ENCODE data around the gene PREX1. TPM values are rescaled to one million over a fixed set of nuclear protein-coding genes. Genes with fewer than 3 reads are reported as not detected.

The PREX1 gene
- total and polyA plus RNA-seq, 10 donors = 36.7 to 279 (median 157) TPM

GRCh38 chr20:48686238-48687116, 141.3 kb downstream of the PREX1 start:
- Histone ChIP-seq H3K27ac (peak overlapping the region in 7 of 8 donors; percentile 8 to 70 (median 48)), H3K4me3 (no peak overlapping the region), H3K27me3 (replicated peaks in 1 of 7) (no peaks in the 10 kb centered on the region), H3K4me1 (peaks cover 31 to 99% (median 58%) of the 10 kb centered on the region in 6 donors), H3K36me3 (peaks cover 0 to 100% (median 65%) of the 10 kb centered on the region in 6 donors), H3K9me3 (no peaks in the 10 kb centered on the region)
- TF ChIP-seq POLR2AphosphoS5 (IDR thresholded peaks at IDR 0.05) (peak in 2 of 3 donors; percentile 45 to 47), POLR2A (IDR thresholded peaks at IDR 0.05) (no peak)
- intact Hi-C loops (cut with DNase I; ENCODE audit: low total_unique reads) = no loop called here
- DNase-seq = peak; percentile 65
- WGBS, 5 donors = 58 to 80% (median 78%) methylated on average over 16 to 19 of the region's 19 CpGs

- no peaks in the 10 kb centered on the region for H3K27me3 ChIP-seq (replicated peaks in 1 of 7)
- TF ChIP-seq POLR2A (IDR thresholded peaks at IDR 0.05) = no peak
- no peak for TF ChIP-seq POLR2AphosphoS5 (IDR thresholded peaks at IDR 0.05)
- no peak for TF ChIP-seq CTCF (IDR thresholded peaks at IDR 0.05 in 8 of 11, conservative IDR thresholded peaks at IDR 0.05 in 3 of 11)
- peak overlapping the region in 5 of 8 donors; percentile 48 to 71 (median 67) for H3K27ac ChIP-seq
- no peak for DNase-seq
- intact Hi-C loops (cut with DNase I; ENCODE audit: low total_unique reads) = no loop called here
- H3K36me3 ChIP-seq = peaks cover 0 to 100% (median 65%) of the 10 kb centered on the region in 6 donors
- WGBS, 5 donors = 75 to 82% (median 77%) methylated on average over 8 of the region's 8 CpGs
- H3K4me3 ChIP-seq = no peak overlapping the region
- peaks cover 31 to 91% (median 55%) of the 10 kb centered on the region in 6 donors for H3K4me1 ChIP-seq
- no peaks in the 10 kb centered on the region for H3K9me3 ChIP-seq
Observed at GRCh38 chr20:48685300-48685699, 142.5 kb downstream of the PREX1 start.

GRCh38 chr20:48684501-48685041, 143.2 kb downstream of the PREX1 start:
- H3K36me3 ChIP-seq = peaks cover 0 to 100% (median 66%) of the 10 kb centered on the region in 6 donors
- TF ChIP-seq POLR2A (IDR thresholded peaks at IDR 0.05) (no peak), POLR2AphosphoS5 (IDR thresholded peaks at IDR 0.05) (peak; percentile 42 to 72 (median 70))
- 52 to 65% (median 57%) methylated on average over 10 to 14 of the region's 14 CpGs for WGBS, 5 donors
- no peaks in the 10 kb centered on the region for H3K27me3 ChIP-seq (replicated peaks in 1 of 7)
- H3K4me3 ChIP-seq = no peak overlapping the region
- DNase-seq = peak; percentile 48
- H3K9me3 ChIP-seq = no peaks in the 10 kb centered on the region
- peaks cover 31 to 87% (median 52%) of the 10 kb centered on the region in 6 donors for H3K4me1 ChIP-seq
- H3K27ac ChIP-seq = peak overlapping the region in 6 of 8 donors; percentile 18 to 71 (median 64)
- intact Hi-C loops (cut with DNase I; ENCODE audit: low total_unique reads) = no loop called here

- peaks cover 31 to 80% (median 52%) of the 10 kb centered on the region in 6 donors for H3K4me1 ChIP-seq
- no peak for TF ChIP-seq POLR2A (IDR thresholded peaks at IDR 0.05)
- no peak for TF ChIP-seq POLR2AphosphoS5 (IDR thresholded peaks at IDR 0.05)
- no peak for TF ChIP-seq CTCF (IDR thresholded peaks at IDR 0.05 in 8 of 11, conservative IDR thresholded peaks at IDR 0.05 in 3 of 11)
- H3K9me3 ChIP-seq = no peaks in the 10 kb centered on the region
- H3K27ac ChIP-seq = peak overlapping the region in 7 of 8 donors; percentile 39 to 71 (median 61)
- peak; percentile 58 for DNase-seq
- H3K36me3 ChIP-seq = peaks cover 0 to 100% (median 72%) of the 10 kb centered on the region in 6 donors
- intact Hi-C loops (cut with DNase I; ENCODE audit: low total_unique reads) = no loop called here
- no peak overlapping the region for H3K4me3 ChIP-seq
- WGBS, 5 donors = 44 to 62% (median 59%) methylated on average over 12 of the region's 12 CpGs
- H3K27me3 ChIP-seq (replicated peaks in 1 of 7) = no peaks in the 10 kb centered on the region
Observed at GRCh38 chr20:48683467-48684175, 144.2 kb downstream of the PREX1 start.

All from spleen (tissue), 11 donors.